Daoy (cell line): Measurements from ENCODE around the gene MAST4. TPM values are rescaled to one million over a fixed set of nuclear protein-coding genes. Genes with fewer than 3 reads are reported as not detected.

Source experiments
- DNase-seq: peaks from one replicate; pipeline ENCODE4 v3.0.0-alpha.2; 2015; ENCODE audit warnings: low read depth
- total RNA-seq: library from RNA; depleted of rRNA; stranded (reverse); fragments of >200 nt; shearing (Covaris generic); gene quantifications from 2 replicates; pipeline ENCODE4 v1.2.3, GENCODE V29; 2014

The MAST4 gene
- total RNA-seq, 1 experiment from 2014 or later = 5.5 TPM

- DNase-seq = peak; percentile 82
Observed at GRCh38 chr5:66989286-66989685, 393.1 kb downstream of the MAST4 start.

- no peak for DNase-seq
Observed at GRCh38 chr5:66989781-66990180, 393.6 kb downstream of the MAST4 start.

- no peak for DNase-seq
Observed at GRCh38 chr5:66991746-66992145, 395.6 kb downstream of the MAST4 start.

- no peak for DNase-seq
Observed at GRCh38 chr5:66992547-66992946, 396.4 kb downstream of the MAST4 start.

GRCh38 chr5:66993448-66993847 is 397.3 kb downstream of the MAST4 start:
- no peak for DNase-seq

GRCh38 chr5:66993882-66994281 is 397.7 kb downstream of the MAST4 start:
- DNase-seq = no peak

- no peak for DNase-seq
Observed at GRCh38 chr5:66994790-66995189, 398.6 kb downstream of the MAST4 start.

GRCh38 chr5:67000794-67001475 is 404.7 kb downstream of the MAST4 start:
- no peak for DNase-seq

GRCh38 chr5:67002832-67003684 is 406.9 kb downstream of the MAST4 start:
- DNase-seq = no peak

GRCh38 chr5:67003685-67003934 is 407.4 kb downstream of the MAST4 start:
- DNase-seq = no peak

- DNase-seq = peak; percentile 93
Observed at GRCh38 chr5:67003935-67004729, 407.9 kb downstream of the MAST4 start.

GRCh38 chr5:67004730-67005350 is 408.6 kb downstream of the MAST4 start:
- peak; percentile 39 for DNase-seq

GRCh38 chr5:67005737-67006499 is 409.7 kb downstream of the MAST4 start:
- DNase-seq = no peak

- DNase-seq = no peak
Observed at GRCh38 chr5:67006500-67006848, 410.3 kb downstream of the MAST4 start.

GRCh38 chr5:67009028-67009427 is 412.8 kb downstream of the MAST4 start:
- DNase-seq = no peak

- peak; percentile 97 for DNase-seq
Observed at GRCh38 chr5:67010684-67011409, 414.7 kb downstream of the MAST4 start.

- DNase-seq = no peak
Observed at GRCh38 chr5:67011422-67011821, 415.2 kb downstream of the MAST4 start.

GRCh38 chr5:67012171-67012570 is 416.0 kb downstream of the MAST4 start:
- DNase-seq = peak; percentile 71

- no peak for DNase-seq
Observed at GRCh38 chr5:67013719-67014118, 417.5 kb downstream of the MAST4 start.

- DNase-seq = no peak
Observed at GRCh38 chr5:67014191-67014590, 418.0 kb downstream of the MAST4 start.

GRCh38 chr5:67014957-67015400 is 418.8 kb downstream of the MAST4 start:
- DNase-seq = no peak
